HepG2 (cell line): ENCODE data around the gene ZMIZ1. TPM values are rescaled to one million over a fixed set of nuclear protein-coding genes. Genes with fewer than 3 reads are reported as not detected.

Experiments
- ARNTL ChIP-seq: sonication (generic); formaldehyde crosslinking; IDR thresholded peaks from 2 replicates; pipeline ENCODE4 v1.4.0; 2020; ENCODE audit warnings: mild to moderate bottlenecking, missing genetic modification reagents
- BCL6 ChIP-seq: IDR thresholded peaks from 2 replicates; pipeline ENCODE4 v1.6.1; 2016; ENCODE audit warnings: missing genetic modification reagents, missing compliant biosample characterization
- EEA1 ChIP-seq: sonication (generic); formaldehyde crosslinking; IDR thresholded peaks from 2 replicates; pipeline ENCODE4 v1.5.1; 2020; ENCODE audit warnings: mild to moderate bottlenecking, missing genetic modification reagents, borderline replicate concordance
- FLYWCH1 ChIP-seq: sonication (generic); formaldehyde crosslinking; IDR thresholded peaks from 2 replicates; pipeline ENCODE4 v1.8.1; 2023; ENCODE audit warnings: mild to moderate bottlenecking, missing genetic modification reagents
- IKZF1 ChIP-seq: fragments of 450-650 bp; IDR thresholded peaks from 2 replicates; pipeline ENCODE4 v1.7.1; 2016
- JDP2 ChIP-seq: sonication (generic); formaldehyde crosslinking; IDR thresholded peaks from 2 replicates; pipeline ENCODE4 v1.8.1; 2022; ENCODE audit warnings: missing genetic modification reagents, borderline replicate concordance
- MED13 ChIP-seq: sonication (generic); formaldehyde crosslinking; IDR thresholded peaks from 2 replicates; pipeline ENCODE4 v1.5.0; 2020; ENCODE audit warnings: missing genetic modification reagents
- SNAPC2 ChIP-seq: sonication (generic); formaldehyde crosslinking; IDR thresholded peaks from 2 replicates; pipeline ENCODE4 v1.8.1; 2022; ENCODE audit warnings: mild to moderate bottlenecking, missing genetic modification reagents
- TAF15 ChIP-seq: fragments of 200-400 bp; formaldehyde crosslinking; IDR thresholded peaks from one replicate; pipeline ENCODE4 v1.6.1; 2018; ENCODE audit warnings: mild to moderate bottlenecking, low read depth, low read length; ENCODE audit not compliant: poor library complexity, severe bottlenecking
- ZKSCAN5 ChIP-seq: sonication (generic); formaldehyde crosslinking; IDR thresholded peaks from 2 replicates; pipeline ENCODE4 v1.5.1; 2020; ENCODE audit warnings: mild to moderate bottlenecking, missing genetic modification reagents
- ZNF251 ChIP-seq: sonication (generic); formaldehyde crosslinking; IDR thresholded peaks from 2 replicates; pipeline ENCODE4 v1.9.0; 2021; ENCODE audit warnings: mild to moderate bottlenecking, missing genetic modification reagents
- ZNF333 ChIP-seq: sonication (generic); formaldehyde crosslinking; IDR thresholded peaks from 2 replicates; pipeline ENCODE4 v1.4.0; 2020; ENCODE audit warnings: mild to moderate bottlenecking, missing genetic modification reagents, borderline replicate concordance
- ZNF550 ChIP-seq: sonication (generic); formaldehyde crosslinking; IDR thresholded peaks from 2 replicates; pipeline ENCODE4 v1.4.0; 2020; ENCODE audit warnings: mild to moderate bottlenecking, missing genetic modification reagents, borderline replicate concordance
- polyA plus RNA-seq, 8 experiments: library from polyadenylated mRNA; depleted of rRNA in 3 of 8; stranded (reverse) in 7 of 8; unstranded in 1 of 8; fragments of >200 nt; fragmentation: Illumina TruSeq in 4 of 8; extraction: Trizol in 4 of 8; gene quantifications; 2 replicates each; pipeline versions ENCODE4 v1.2.1 to v1.2.3, GENCODE V29; 2011 to 2016; ENCODE audit warnings: low read depth in 4 of 8, missing spikeins in 1 of 8, mixed read lengths in 1 of 8; ENCODE audit not compliant: insufficient read depth in 1 of 8
- total RNA-seq, 5 experiments: library from RNA; depleted of rRNA; stranded (reverse); fragments of >200 nt; fragmentation: Illumina TruSeq; extraction: Trizol; gene quantifications; 2 replicates each; pipeline ENCODE4 v1.2.3, GENCODE V29; 2016; ENCODE audit warnings: low read depth in 1 of 5
- TF ChIP-seq, protein P1 (sequence below): sonication (generic); formaldehyde crosslinking; conservative IDR thresholded peaks from 2 replicates; pipeline ENCODE4 v1.4.0; 2020; ENCODE audit warnings: mild to moderate bottlenecking, missing genetic modification reagents, moderate library complexity
- TF ChIP-seq, protein P2 (sequence below): sonication (generic); formaldehyde crosslinking; IDR thresholded peaks from 2 replicates; pipeline ENCODE4 v1.4.0; 2020; ENCODE audit warnings: missing genetic modification reagents, mild to moderate bottlenecking, borderline replicate concordance
- TF ChIP-seq, protein P3 (sequence below), 2 experiments: fragments of 450-650 bp in 1 of 2; sonication (generic) in 1 of 2; formaldehyde crosslinking in 1 of 2; IDR thresholded peaks; 2 replicates each; pipeline versions ENCODE4 v1.6.1 to v1.8.0; 2016 to 2022; ENCODE audit warnings: antibody characterized with exemption in 1 of 2, mild to moderate bottlenecking in 1 of 2, missing genetic modification reagents in 1 of 2

ZMIZ1 gene
- total and polyA plus RNA-seq, 2 of the 13 experiments (the other 11 are each of a cell fraction or from before 2014, with no cell fraction given), result 5.3 to 10.2 TPM

DNA sequence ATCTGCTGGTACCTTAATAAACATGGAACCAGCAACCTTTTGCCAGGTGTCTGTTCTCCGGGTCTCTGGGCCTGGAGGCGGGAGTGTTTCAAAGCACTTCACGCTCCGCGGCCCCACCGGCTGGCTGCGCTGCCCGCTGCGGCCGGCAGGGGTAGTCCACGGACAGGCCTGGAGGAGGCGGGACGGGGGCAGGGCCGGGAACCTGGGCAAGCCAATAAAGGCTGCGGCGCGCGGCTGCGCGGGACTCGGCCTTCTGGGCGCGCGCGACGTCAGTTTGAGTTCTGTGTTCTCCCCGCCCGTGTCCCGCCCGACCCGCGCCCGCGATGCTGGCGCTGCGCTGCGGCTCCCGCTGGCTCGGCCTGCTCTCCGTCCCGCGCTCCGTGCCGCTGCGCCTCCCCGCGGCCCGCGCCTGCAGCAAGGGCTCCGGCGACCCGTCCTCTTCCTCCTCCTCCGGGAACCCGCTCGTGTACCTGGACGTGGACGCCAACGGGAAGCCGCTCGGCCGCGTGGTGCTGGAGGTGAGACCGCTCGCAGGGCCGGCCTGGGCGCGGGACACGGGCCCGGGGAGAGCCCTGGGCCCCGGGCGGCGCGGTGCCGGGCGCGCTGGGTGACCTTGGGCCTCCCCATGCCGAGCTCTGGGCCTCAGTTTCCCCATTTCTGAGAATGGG lies 278.6 kb downstream of the ZMIZ1 start, which contains the start of gene PPIF (continued):
- TF ChIP-seq, protein P1, sequence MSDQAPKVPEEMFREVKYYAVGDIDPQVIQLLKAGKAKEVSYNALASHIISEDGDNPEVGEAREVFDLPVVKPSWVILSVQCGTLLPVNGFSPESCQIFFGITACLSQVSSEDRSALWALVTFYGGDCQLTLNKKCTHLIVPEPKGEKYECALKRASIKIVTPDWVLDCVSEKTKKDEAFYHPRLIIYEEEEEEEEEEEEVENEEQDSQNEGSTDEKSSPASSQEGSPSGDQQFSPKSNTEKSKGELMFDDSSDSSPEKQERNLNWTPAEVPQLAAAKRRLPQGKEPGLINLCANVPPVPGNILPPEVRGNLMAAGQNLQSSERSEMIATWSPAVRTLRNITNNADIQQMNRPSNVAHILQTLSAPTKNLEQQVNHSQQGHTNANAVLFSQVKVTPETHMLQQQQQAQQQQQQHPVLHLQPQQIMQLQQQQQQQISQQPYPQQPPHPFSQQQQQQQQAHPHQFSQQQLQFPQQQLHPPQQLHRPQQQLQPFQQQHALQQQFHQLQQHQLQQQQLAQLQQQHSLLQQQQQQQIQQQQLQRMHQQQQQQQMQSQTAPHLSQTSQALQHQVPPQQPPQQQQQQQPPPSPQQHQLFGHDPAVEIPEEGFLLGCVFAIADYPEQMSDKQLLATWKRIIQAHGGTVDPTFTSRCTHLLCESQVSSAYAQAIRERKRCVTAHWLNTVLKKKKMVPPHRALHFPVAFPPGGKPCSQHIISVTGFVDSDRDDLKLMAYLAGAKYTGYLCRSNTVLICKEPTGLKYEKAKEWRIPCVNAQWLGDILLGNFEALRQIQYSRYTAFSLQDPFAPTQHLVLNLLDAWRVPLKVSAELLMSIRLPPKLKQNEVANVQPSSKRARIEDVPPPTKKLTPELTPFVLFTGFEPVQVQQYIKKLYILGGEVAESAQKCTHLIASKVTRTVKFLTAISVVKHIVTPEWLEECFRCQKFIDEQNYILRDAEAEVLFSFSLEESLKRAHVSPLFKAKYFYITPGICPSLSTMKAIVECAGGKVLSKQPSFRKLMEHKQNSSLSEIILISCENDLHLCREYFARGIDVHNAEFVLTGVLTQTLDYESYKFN (CRISPR knock-in tag), result peak; percentile 20; the same call in 1 of the 2 replicates
- TF ChIP-seq JDP2 (CRISPR knock-in tag) (no peak), BCL6 (CRISPR knock-in tag) (no peak), IKZF1 (no peak), EEA1 (CRISPR knock-in tag) (0 out of 2 replicates have a peak, but pooled peaks have one; percentile 17), ZNF333 (CRISPR knock-in tag) (no peak), SNAPC2 (no peak), MED13 (CRISPR knock-in tag) (no peak), ZKSCAN5 (CRISPR knock-in tag) (no peak), FLYWCH1 (CRISPR knock-in tag) (peak; percentile 91; the same call in 1 of the 2 replicates), ZNF251 (no peak), ARNTL (CRISPR knock-in tag) (no peak), TAF15 (no peak), ZNF550 (CRISPR knock-in tag) (no peak)
- TF ChIP-seq, protein P2, sequence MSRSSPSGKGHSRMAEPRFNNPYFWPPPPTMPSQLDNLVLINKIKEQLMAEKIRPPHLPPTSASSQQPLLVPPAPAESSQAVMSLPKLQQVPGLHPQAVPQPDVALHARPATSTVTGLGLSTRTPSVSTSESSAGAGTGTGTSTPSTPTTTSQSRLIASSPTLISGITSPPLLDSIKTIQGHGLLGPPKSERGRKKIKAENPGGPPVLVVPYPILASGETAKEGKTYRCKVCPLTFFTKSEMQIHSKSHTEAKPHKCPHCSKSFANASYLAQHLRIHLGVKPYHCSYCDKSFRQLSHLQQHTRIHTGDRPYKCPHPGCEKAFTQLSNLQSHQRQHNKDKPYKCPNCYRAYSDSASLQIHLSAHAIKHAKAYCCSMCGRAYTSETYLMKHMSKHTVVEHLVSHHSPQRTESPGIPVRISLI, result no peak
- TF ChIP-seq, protein P3, sequence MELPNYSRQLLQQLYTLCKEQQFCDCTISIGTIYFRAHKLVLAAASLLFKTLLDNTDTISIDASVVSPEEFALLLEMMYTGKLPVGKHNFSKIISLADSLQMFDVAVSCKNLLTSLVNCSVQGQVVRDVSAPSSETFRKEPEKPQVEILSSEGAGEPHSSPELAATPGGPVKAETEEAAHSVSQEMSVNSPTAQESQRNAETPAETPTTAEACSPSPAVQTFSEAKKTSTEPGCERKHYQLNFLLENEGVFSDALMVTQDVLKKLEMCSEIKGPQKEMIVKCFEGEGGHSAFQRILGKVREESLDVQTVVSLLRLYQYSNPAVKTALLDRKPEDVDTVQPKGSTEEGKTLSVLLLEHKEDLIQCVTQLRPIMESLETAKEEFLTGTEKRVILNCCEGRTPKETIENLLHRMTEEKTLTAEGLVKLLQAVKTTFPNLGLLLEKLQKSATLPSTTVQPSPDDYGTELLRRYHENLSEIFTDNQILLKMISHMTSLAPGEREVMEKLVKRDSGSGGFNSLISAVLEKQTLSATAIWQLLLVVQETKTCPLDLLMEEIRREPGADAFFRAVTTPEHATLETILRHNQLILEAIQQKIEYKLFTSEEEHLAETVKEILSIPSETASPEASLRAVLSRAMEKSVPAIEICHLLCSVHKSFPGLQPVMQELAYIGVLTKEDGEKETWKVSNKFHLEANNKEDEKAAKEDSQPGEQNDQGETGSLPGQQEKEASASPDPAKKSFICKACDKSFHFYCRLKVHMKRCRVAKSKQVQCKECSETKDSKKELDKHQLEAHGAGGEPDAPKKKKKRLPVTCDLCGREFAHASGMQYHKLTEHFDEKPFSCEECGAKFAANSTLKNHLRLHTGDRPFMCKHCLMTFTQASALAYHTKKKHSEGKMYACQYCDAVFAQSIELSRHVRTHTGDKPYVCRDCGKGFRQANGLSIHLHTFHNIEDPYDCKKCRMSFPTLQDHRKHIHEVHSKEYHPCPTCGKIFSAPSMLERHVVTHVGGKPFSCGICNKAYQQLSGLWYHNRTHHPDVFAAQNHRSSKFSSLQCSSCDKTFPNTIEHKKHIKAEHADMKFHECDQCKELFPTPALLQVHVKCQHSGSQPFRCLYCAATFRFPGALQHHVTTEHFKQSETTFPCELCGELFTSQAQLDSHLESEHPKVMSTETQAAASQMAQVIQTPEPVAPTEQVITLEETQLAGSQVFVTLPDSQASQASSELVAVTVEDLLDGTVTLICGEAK (IDR thresholded peaks at IDR 0.05), result no peak
- TF ChIP-seq, protein P3 (CRISPR knock-in tag; IDR thresholded peaks at IDR 0.05), result peak; percentile 11; the same call in 1 of the 2 replicates
